Parathyroid adenoma (tissue), 2 donors: ENCODE measurements around the gene ATXN3.

Experiments
- H2AFZ ChIP-seq: fragments of 300-600 bp; sonication (generic); one replicate; pipeline ENCODE4 v1.7.0; 2017; ENCODE audit warnings: antibody characterized with exemption, mild to moderate bottlenecking
- H3K27ac ChIP-seq: fragments of 300-600 bp; sonication (generic); one replicate; pipeline ENCODE4 v1.7.0; 2017
- H3K27me3 ChIP-seq: fragments of 300-600 bp; sonication (generic); one replicate; pipeline ENCODE4 v1.7.0; 2017; ENCODE audit warnings: low read length; ENCODE audit not compliant: control insufficient read depth, insufficient read depth
- H3K36me3 ChIP-seq: fragments of 300-600 bp; sonication (generic); one replicate; pipeline ENCODE4 v1.7.0; 2017; ENCODE audit warnings: low read length; ENCODE audit not compliant: control insufficient read depth, insufficient read depth
- H3K4me1 ChIP-seq: fragments of 300-600 bp; sonication (generic); one replicate; pipeline ENCODE4 v1.7.0; 2017; ENCODE audit warnings: control low read depth
- H3K4me2 ChIP-seq: fragments of 300-600 bp; sonication (generic); one replicate; pipeline ENCODE4 v1.7.0; 2017; ENCODE audit warnings: low read length
- H3K4me3 ChIP-seq: fragments of 300-600 bp; sonication (generic); one replicate; pipeline ENCODE4 v1.7.0; 2017; ENCODE audit warnings: low read depth, low read length
- H3K79me2 ChIP-seq: fragments of 300-600 bp; sonication (generic); one replicate; pipeline ENCODE4 v1.7.0; 2017; ENCODE audit warnings: control low read depth
- H3K9ac ChIP-seq: fragments of 300-600 bp; sonication (generic); one replicate; pipeline ENCODE4 v1.7.0; 2017; ENCODE audit warnings: mild to moderate bottlenecking
- H3K9me3 ChIP-seq: fragments of 300-600 bp; sonication (generic); one replicate; pipeline ENCODE4 v1.7.0; 2017; ENCODE audit warnings: low read length; ENCODE audit not compliant: control insufficient read depth
- CTCF ChIP-seq: fragments of 300-600 bp; sonication (generic); IDR thresholded peaks from one replicate; pipeline ENCODE4 v1.7.0; 2017; ENCODE audit warnings: antibody characterized with exemption, mild to moderate bottlenecking
- donor health status: primary hyperparathyroidism.

ATXN3 gene

GRCh38 chr14:92143962-92144361 is 37.6 kb upstream of the ATXN3 start:
- TF ChIP-seq CTCF = no peak
- Histone ChIP-seq H3K4me2 (no peak overlapping the region), H3K9me3 (no peaks in the 10 kb centered on the region), H3K9ac (no peak overlapping the region), H3K4me3 (no peak overlapping the region), H3K4me1 (no peaks in the 10 kb centered on the region), H2AFZ (no peak overlapping the region), H3K79me2 (no peaks in the 10 kb centered on the region), H3K36me3 (no peaks in the 10 kb centered on the region), H3K27me3 (no peaks in the 10 kb centered on the region), H3K27ac (no peak overlapping the region)

DNA sequence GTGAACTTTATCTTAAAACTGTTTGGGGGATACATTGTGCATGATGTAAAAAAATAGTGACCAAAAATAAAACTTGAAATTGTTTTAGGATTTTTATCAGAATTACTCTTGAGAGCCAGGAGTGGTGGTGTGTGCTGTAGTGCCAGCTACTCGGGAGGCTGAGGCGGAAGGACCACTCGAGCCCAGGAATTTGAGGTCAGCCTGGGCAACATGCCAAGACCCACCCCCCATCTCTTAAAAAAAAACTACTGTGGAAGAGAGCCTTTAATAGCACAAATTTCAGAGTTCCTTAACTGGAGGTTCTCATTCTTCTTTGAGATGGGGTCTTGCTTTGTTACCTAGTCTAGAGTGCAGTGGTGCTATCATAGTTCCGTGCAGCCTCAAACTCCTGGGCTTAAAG is 36.9 kb upstream of the ATXN3 start:
- Histone ChIP-seq H3K4me2 (no peak overlapping the region), H3K4me3 (no peak overlapping the region), H3K27ac (no peak overlapping the region), H3K9me3 (no peaks in the 10 kb centered on the region), H2AFZ (no peak overlapping the region), H3K9ac (no peak overlapping the region), H3K4me1 (no peaks in the 10 kb centered on the region), H3K27me3 (no peaks in the 10 kb centered on the region), H3K79me2 (no peaks in the 10 kb centered on the region), H3K36me3 (no peaks in the 10 kb centered on the region)
- no peak for TF ChIP-seq CTCF

DNA sequence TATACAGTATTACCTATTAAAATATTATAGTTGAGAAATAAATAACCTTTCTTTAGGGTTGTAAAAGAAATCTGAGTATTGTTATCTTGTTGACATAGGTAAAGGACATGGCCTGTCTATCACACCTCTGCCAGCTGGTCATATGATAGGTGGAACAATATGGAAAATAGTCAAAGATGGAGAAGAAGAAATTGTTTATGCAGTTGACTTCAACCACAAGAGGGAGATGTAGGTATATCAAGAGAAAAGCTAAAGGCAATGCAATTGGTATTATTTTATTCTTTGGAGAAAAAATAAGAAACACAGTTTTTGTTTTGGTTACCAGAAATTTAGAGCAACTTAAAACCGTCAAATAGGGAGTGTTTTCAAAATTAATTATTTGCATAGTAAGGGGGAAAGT is 28.9 kb upstream of the ATXN3 start:
- peak; percentile 39 for TF ChIP-seq CTCF
- no peaks in the 10 kb centered on the region for H3K4me1 ChIP-seq
- H3K27ac ChIP-seq = no peak overlapping the region
- no peak overlapping the region for H2AFZ ChIP-seq
- H3K4me2 ChIP-seq = no peak overlapping the region
- no peak overlapping the region for H3K9ac ChIP-seq
- no peaks in the 10 kb centered on the region for H3K36me3 ChIP-seq
- no peaks in the 10 kb centered on the region for H3K27me3 ChIP-seq
- H3K79me2 ChIP-seq = no peaks in the 10 kb centered on the region
- no peaks in the 10 kb centered on the region for H3K9me3 ChIP-seq
- no peak overlapping the region for H3K4me3 ChIP-seq

GRCh38 chr14:92134456-92134855 is 28.1 kb upstream of the ATXN3 start:
- Histone ChIP-seq H3K79me2 (no peaks in the 10 kb centered on the region), H3K27ac (no peak overlapping the region), H3K4me3 (no peak overlapping the region), H3K4me1 (no peaks in the 10 kb centered on the region), H3K4me2 (no peak overlapping the region), H3K36me3 (no peaks in the 10 kb centered on the region), H3K9ac (no peak overlapping the region), H3K27me3 (no peaks in the 10 kb centered on the region), H3K9me3 (no peaks in the 10 kb centered on the region), H2AFZ (no peak overlapping the region)
- TF ChIP-seq CTCF = no peak

- TF ChIP-seq CTCF = no peak
- Histone ChIP-seq H3K27me3 (no peaks in the 10 kb centered on the region), H3K4me1 (peaks cover 3% of the 10 kb centered on the region), H3K4me2 (peak overlapping the region; percentile 84), H3K27ac (peak overlapping the region; percentile 93), H3K9ac (peak overlapping the region; percentile 88), H3K9me3 (no peaks in the 10 kb centered on the region), H3K4me3 (peak overlapping the region; percentile 84), H3K79me2 (peaks cover 5% of the 10 kb centered on the region), H2AFZ (peak overlapping the region; percentile 99), H3K36me3 (no peaks in the 10 kb centered on the region)
Measured at GRCh38 chr14:92122761-92123160, 16.4 kb upstream of the ATXN3 start.
